GM21381 (cell line): Measurements from ENCODE around the gene WFDC5.
"Not testable (repeated sequence)": the region's sequence is repeated elsewhere in the genome, so short reads cannot be mapped to it uniquely, and the experiment has no call there.

Source experiments
- ATAC-seq: cut with Tn5 transposase; IDR thresholded peaks from one replicate; pipeline ENCODE4 v1.9.1; 2021; ENCODE audit warnings: mild to moderate bottlenecking, moderate library complexity; ENCODE audit not compliant: unreplicated experiment

Gene WFDC5

GRCh38 chr20:45114465-45115385 lies at the start of gene WFDC5:
Gene WFDC5 (minus strand): TSS chr20:45115174. CDS start chr20:45115083, 91 bp downstream.
- no peak for ATAC-seq

DNA sequence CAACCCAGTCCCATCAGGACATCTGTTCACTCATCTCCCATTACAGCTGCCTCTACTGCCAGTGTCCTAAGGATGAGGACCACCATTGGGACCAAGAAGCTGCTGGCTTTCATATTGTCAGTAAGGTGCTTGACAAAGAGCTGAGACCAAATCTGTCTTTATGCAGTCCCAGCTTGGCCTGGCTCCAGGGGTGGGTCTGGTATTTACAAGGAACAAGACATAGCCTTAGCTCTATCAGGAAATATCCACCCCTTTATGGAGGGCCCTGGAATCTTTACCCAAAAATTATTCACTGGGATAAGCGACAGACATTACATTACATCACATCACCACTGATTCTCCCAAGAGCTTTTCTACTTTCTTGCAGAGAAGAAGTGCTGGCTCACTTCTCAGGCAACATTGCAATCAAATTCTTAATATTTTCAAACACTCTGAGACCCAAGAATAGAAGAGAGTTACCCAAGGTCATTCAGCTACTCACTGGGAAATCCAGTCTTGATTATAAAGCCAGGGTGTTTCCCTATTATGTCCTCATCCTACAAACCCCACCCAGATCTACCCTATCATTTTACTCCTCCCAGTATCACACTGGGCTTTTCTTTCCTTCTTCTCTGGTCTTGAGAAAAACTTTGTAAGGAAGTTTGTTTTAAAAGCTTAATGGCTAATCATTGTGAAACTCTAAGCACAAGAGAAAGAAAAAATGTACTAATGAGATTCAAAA lies 48.3 kb upstream of the WFDC5 start:
- ATAC-seq: no peak

- no peak for ATAC-seq
Measured at GRCh38 chr20:45157962-45158361, 43.0 kb upstream of the WFDC5 start.

DNA sequence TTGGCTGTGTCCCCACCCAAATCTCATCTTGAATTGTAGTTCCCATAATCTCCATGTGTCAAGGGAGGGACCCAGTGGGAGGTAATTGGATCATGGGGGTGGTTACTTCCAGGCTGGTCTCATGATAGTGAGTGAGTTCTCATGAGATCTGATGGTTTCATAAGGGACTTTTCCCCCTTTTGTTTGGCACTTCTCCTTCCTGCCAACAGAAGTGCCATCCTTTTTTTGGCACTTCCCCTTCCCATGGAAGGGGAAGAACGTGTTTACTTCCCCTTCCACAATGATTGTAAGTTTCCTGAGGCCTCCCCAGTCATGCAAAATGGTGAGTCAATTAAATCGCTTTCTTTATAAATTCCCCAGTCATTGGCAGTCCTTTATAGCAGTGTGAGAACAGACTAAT lies 41.7 kb upstream of the WFDC5 start:
- ATAC-seq: no peak

DNA sequence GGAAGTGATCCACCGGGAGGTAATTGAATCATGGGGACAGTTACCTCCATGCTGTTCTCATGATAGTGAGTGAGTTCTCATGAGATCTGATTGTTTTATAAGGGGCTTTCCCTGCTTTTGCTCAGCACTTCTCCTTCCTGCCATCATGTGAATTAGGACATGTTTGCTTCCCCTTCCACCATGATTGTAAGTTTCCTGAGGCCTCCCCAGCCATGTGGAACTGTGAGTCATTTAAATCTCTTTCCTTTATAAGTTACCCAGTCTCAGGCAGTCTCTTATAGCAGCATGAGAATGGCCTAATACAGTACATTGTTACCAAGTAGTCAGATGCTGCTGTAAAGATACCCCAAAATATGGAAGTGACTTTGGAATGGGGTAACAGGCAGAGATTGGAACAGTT lies 39.8 kb upstream of the WFDC5 start:
- ATAC-seq: not testable (repeated sequence)

DNA sequence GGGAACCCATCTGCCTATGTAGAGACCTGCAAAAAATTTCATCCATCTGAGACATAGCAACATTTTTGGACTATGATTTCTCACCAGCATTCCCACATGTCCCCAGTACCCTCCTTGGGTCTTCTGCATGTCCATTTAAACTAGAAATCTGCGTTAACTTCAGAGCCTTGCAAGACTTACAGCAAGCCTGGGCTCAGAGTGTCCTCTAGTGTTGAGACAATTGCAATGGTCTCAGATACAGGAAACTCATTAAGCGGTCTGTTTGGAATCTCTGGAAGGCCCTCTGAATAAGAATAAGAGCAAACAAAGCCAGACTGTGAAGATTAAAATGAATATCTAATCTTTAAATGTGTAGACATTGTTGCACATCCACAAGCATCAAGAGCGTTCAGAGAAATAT lies 39.2 kb upstream of the WFDC5 start:
- no peak for ATAC-seq

GRCh38 chr20:45153752-45154151 lies 38.8 kb upstream of the WFDC5 start:
- no peak for ATAC-seq

- ATAC-seq: no peak
Measured at GRCh38 chr20:45153147-45153546, 38.2 kb upstream of the WFDC5 start.

GRCh38 chr20:45152405-45152804 lies 37.4 kb upstream of the WFDC5 start:
- ATAC-seq: no peak

GRCh38 chr20:45149062-45149461 lies 34.1 kb upstream of the WFDC5 start:
- no peak for ATAC-seq

DNA sequence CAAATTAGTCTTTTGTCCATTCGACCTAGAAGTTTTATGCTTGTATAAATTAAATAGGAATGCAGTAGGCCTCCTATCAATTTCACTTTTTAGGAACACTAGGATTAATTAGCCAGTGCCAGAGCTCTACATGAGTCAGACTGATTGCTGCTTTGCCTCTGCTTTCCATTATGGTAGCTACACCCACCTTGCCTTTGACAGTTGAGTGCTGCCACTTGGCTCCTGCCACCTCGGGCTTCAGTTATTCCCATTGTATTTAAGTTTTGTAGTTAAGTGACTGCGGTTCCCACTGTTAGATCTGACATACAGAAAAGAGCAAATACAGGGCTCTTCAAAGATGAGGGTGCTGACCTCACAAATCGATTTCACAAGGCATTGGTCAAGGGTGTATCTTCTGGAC lies 25.9 kb upstream of the WFDC5 start:
- ATAC-seq: no peak

GRCh38 chr20:45139733-45140375 lies 24.9 kb upstream of the WFDC5 start:
- not testable (repeated sequence) for ATAC-seq

GRCh38 chr20:45138561-45139300 lies 23.8 kb upstream of the WFDC5 start:
- no peak for ATAC-seq

GRCh38 chr20:45136911-45137310 lies 21.9 kb upstream of the WFDC5 start:
- no peak for ATAC-seq

GRCh38 chr20:45128099-45128498 lies 13.1 kb upstream of the WFDC5 start:
- no peak for ATAC-seq

GRCh38 chr20:45124365-45124764 lies 9.4 kb upstream of the WFDC5 start, which contains the start of gene WFDC12:
Gene WFDC12 (minus strand): TSS chr20:45124465. CDS start chr20:45124447, 18 bp downstream.
- no peak for ATAC-seq

GRCh38 chr20:45121388-45121787 lies 6.4 kb upstream of the WFDC5 start:
- no peak for ATAC-seq

DNA sequence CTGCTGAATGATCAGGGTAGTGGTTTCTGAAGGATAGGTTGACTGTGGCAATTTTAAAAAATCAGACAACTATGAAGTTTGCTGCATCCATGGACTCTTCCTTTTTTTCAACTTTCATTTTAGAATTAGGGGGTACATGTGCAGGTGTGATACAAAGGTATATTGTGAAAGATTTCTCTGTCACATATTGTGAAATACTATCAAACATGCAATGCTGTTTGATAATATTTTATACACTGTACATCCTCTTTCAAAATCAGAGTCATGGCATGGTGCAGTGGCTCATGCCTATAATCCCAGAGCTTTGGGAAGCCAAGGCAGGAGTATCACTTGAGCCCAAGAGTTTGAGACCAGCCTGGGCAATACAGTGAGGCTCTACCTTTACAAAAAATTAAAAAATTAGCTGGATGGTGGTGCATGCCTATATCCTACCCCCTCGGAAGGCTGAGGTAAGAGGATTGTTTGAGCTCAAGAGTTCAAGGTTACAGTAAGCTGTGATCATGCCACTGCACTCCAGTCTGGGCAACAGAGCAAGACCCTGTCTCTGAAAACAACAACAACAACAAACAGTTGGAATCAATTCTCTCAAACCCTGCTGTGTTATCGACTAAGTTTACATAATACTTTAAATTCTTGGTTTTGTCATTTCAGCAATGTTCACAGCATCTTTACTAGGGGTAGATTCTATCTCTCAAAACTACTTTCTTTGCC lies 4.7 kb upstream of the WFDC5 start:
- no peak for ATAC-seq

GRCh38 chr20:45118028-45118427 lies 3.1 kb upstream of the WFDC5 start:
- no peak for ATAC-seq

DNA sequence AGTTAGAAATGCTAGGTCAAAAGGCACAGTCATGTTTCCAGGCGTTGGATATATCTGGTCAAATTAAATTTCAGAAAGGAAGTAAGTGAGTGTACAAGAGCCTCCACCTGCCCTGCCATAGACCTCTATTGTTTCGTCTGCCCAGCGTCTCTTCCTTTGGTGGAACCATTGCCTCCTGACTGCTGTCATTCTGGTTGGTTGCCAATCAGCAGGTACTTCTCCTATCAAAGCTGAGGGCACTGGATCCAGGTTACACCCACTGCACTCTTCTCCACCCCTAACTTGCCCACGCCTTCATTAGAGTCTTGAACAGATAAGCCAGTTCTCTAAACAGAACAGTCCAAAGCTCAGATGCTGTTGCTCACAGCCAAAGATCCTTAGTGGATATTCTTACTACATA lies 2.6 kb upstream of the WFDC5 start:
- ATAC-seq: no peak
